Muscle layer of duodenum (tissue), 2 donors: ENCODE data around the gene UGT1A4.
"Not testable (repeated sequence)": the region's sequence is repeated elsewhere in the genome, so short reads cannot be mapped to it uniquely, and the experiment has no call there.

ENCODE experiments used
- H3K27ac ChIP-seq: one replicate; pipeline ENCODE4 v1.7.0; 2013; ENCODE audit warnings: mild to moderate bottlenecking, low read length
- H3K27me3 ChIP-seq: one replicate; pipeline ENCODE4 v1.7.0; 2013; ENCODE audit warnings: low read depth, mild to moderate bottlenecking, control low read depth, low read length
- H3K36me3 ChIP-seq, 2 donors: one replicate each; pipeline ENCODE4 v1.7.0; 2013; ENCODE audit warnings: low read length in 2 of 2, control low read depth in 1 of 2, mild to moderate bottlenecking in 1 of 2; ENCODE audit not compliant: insufficient read depth in 2 of 2, control insufficient read depth in 1 of 2
- H3K4me1 ChIP-seq, 2 donors: one replicate each; pipeline ENCODE4 v1.7.0; 2013; ENCODE audit warnings: low read length in 2 of 2, mild to moderate bottlenecking in 2 of 2, control low read depth in 1 of 2, moderate library complexity in 1 of 2; ENCODE audit not compliant: insufficient read depth in 2 of 2, control insufficient read depth in 1 of 2
- H3K4me3 ChIP-seq, 2 donors: one replicate each; pipeline ENCODE4 v1.7.0; 2013; ENCODE audit warnings: low read length in 2 of 2, low read depth in 1 of 2, mild to moderate bottlenecking in 1 of 2
- H3K9me3 ChIP-seq, 2 donors: one replicate each; pipeline ENCODE4 v1.7.0; 2013; ENCODE audit warnings: low read length in 2 of 2, control low read depth in 1 of 2, mild to moderate bottlenecking in 1 of 2; ENCODE audit not compliant: control insufficient read depth in 1 of 2
- donor health status: healthy.

Gene UGT1A4

DNA sequence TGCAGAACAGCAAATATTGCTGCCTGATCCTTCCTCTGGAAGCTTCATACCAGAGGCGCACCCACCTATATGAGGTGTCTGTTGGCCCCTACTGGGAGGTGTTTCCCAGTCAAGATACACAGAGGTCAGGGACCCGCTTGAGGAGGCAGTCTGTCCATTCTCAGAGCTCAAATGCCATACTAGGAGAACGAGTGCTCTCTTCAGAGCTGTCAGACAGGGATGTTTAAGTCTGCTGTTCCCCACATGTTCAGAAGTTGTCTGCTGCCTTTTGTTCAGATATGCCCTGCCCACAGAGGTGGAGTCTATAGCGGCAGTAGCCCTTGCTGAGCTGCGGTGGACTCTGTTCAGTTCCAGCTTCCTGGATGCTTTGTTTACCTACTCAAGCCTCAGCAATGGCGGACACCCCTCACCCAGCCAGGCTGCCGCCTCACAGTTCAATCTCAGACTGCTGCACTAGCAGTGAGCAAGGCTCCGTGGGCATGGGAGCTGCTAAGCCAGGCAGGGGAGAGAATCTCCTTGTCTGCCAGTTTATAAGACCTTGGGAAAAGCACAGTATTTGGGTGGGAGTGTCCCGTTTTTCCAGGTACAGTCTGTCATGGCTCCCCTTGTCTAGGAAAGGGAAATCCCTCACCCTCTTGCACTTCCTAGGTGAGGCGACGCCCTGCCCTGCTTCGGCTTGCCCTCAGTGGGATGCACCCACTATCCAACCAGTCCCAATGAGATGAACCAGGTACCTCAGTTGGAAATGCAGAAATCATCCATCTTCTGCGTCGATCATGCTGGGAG, 18.5 kb downstream of the UGT1A4 start:
- H3K27me3 ChIP-seq, H3K9me3 ChIP-seq, H3K36me3 ChIP-seq, H3K4me1 ChIP-seq, H3K4me3 ChIP-seq, H3K27ac ChIP-seq: not testable (repeated sequence)

DNA sequence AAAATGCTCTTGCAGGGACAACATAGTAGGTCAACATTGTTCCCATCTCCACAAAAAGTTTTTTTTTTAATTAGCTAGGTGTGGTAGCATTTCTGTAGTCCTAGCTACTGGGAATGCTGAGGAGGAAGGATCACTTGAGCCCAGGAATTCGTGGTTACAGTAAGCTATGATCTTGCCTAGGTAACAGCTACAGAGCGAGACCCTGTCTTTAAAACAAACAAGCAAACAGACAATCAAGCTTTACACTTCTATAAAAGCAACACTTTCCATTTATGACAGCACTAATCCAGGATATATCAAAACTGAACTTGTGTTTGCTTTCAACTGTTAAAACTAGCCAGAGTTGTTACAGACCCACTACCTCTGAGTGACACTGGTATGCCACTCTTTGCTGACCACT, 22.3 kb downstream of the UGT1A4 start:
- H3K9me3 ChIP-seq, result no peaks in the 10 kb centered on the region
- H3K27ac ChIP-seq, result no peak overlapping the region
- H3K36me3 ChIP-seq, result no peaks in the 10 kb centered on the region
- H3K4me1 ChIP-seq, result no peaks in the 10 kb centered on the region
- no peak overlapping the region for H3K4me3 ChIP-seq
- no peaks in the 10 kb centered on the region for H3K27me3 ChIP-seq

DNA sequence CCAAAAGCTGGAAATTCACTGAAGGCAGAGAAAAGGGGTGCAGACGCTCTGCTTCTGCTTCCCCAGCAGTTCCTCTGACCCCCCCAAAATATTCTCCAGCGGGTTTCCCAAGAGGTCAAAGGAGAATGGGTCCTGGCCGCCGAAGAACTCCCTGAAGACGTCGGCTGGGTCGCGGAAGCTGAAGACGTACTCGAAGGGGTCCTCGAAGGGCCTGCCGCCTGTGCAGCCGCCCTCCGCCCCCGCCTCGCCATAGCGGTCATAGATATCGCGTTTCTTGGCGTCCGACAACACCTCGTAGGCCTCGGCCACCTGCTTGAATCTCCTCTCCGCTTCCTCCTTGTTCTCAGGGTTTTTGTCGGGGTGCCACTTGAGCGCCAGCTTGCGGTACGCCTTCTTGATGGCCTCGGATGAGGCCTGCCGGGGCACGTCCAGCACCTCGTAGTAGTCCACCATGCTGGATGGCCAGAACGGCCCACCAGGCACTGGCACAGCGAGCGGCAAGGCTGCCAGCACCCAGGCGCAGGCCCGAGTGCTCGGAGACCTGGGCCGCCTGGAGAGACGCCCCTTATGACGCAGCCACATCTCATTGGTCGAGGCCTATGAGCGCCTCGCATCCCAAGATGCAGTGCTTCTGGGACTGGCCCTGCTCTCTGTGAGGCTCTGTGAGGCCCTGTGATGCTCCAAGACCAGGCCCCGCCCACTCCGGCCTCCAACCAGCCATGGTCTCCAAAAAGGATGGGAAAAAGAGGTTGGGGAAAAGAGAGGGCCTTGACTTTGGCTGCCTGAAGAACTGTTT, 25.1 kb downstream of the UGT1A4 start:
- Histone ChIP-seq H3K36me3 (no peaks in the 10 kb centered on the region), H3K27me3 (no peaks in the 10 kb centered on the region), H3K9me3 (no peaks in the 10 kb centered on the region), H3K27ac (no peak overlapping the region), H3K4me1 (no peaks in the 10 kb centered on the region), H3K4me3 (no peak overlapping the region)

DNA sequence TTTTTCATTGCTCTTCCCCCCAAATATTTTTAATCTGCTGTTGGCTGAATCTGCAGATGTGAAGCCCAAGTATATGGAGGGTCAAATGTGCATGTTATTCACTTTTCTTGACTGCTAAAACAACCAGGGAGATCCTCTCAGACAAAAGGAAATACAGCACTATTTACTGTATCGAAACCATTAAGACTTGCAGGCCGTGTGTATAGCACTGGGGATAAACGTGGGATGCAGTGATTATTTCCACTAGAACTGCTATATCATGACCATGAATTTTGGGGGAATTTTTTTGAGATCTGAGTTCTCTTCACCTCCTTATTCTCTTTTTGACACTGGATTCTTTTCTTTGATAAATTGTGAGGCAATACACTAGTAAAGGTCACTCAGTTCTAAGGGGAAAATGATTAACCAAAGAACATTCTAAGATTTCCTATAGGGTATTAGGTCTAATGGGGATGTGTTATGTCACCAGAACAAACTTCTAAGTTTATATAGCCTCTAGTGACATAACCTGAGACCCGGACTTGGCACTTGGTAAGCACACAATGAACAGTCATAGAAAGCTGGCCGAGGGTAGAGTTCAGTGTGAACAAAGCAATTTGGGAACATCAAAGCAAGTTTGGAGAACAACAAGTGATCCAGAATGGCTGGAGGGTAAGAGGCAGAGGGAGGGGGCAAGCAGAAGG, 26.7 kb downstream of the UGT1A4 start:
- H3K27ac ChIP-seq, result no peak overlapping the region
- no peaks in the 10 kb centered on the region for H3K27me3 ChIP-seq
- no peaks in the 10 kb centered on the region for H3K4me1 ChIP-seq
- H3K9me3 ChIP-seq, result no peaks in the 10 kb centered on the region
- H3K4me3 ChIP-seq, result no peak overlapping the region
- H3K36me3 ChIP-seq, result no peaks in the 10 kb centered on the region

DNA sequence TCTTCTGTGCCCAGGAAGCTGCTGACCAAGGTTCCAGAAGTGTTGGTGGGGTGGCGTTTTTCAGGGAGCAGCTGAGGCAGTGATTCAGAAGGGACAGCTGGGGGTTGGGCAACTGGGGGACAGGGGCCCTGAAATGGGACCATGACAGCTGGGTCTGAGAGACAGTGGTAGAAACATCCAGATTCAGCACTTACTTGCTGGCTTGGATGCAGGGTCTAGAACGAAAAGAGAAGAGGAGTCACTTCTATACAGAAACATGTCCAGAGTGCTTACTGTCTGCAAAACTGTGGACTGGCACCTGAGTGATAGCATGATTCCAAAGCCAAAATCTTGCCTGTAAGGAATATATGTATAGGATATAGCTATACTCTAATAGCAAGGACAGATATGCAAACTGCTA, 27.3 kb downstream of the UGT1A4 start:
- not testable (repeated sequence) for H3K36me3 ChIP-seq, H3K4me3 ChIP-seq, H3K27ac ChIP-seq, H3K27me3 ChIP-seq, H3K4me1 ChIP-seq, H3K9me3 ChIP-seq

DNA sequence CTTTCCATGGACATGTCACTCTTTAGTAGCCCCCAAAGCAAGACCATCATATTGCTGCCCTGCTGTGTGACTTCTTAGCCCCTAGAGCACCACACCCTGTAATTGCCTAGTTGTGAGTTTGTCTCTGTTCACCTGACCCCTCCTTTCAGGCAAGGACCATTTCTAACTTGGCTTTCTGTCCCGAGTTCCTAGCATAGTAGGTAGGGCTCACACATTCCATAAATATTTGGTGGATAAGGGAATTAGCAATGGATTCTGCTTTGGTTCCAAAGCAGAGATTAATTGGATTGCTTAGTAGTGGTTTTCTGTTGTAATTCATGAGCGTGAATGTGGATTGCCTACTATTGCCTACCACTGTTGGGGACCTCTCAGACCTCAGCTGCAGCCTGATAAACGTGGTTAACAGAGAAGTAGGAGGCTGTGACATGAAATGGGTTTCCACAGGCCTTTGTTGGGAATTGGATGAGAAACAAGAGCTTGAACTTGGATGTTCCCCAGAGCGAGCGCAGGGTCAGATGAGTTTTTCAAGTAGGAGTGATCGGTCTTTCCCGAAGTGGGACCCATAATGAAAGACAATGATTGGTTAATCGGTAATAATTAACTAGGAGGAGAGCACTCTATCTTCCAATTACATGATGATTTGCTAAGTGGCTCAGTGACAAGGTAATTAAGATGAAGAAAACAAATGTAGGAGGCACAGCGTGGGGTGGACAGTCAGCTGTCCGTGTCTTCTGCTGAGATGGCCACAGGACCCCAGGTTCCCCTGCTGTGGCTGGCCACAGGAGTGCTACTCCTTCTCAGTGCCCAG, 28.1 kb downstream of the UGT1A4 start:
- H3K27ac ChIP-seq, result no peak overlapping the region
- H3K4me1 ChIP-seq, result no peaks in the 10 kb centered on the region
- H3K36me3 ChIP-seq, result no peaks in the 10 kb centered on the region
- H3K9me3 ChIP-seq, result no peaks in the 10 kb centered on the region
- no peak overlapping the region for H3K4me3 ChIP-seq
- no peaks in the 10 kb centered on the region for H3K27me3 ChIP-seq

DNA sequence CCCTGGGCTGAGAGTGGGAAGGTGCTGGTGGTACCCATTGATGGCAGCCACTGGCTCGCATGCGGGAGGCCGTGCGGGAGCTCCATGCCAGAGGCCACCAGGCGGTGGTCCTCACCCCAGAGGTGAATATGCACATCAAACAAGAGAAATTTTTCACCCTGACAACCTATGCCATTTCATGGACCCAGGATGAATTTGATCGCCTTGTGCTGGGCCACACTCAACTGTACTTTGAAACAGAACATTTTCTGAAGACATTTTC, 28.7 kb downstream of the UGT1A4 start:
- H3K27me3 ChIP-seq, result no peaks in the 10 kb centered on the region
- H3K27ac ChIP-seq, result no peak overlapping the region
- H3K9me3 ChIP-seq, result no peaks in the 10 kb centered on the region
- H3K4me1 ChIP-seq, result no peaks in the 10 kb centered on the region
- H3K36me3 ChIP-seq, result no peaks in the 10 kb centered on the region
- no peak overlapping the region for H3K4me3 ChIP-seq

DNA sequence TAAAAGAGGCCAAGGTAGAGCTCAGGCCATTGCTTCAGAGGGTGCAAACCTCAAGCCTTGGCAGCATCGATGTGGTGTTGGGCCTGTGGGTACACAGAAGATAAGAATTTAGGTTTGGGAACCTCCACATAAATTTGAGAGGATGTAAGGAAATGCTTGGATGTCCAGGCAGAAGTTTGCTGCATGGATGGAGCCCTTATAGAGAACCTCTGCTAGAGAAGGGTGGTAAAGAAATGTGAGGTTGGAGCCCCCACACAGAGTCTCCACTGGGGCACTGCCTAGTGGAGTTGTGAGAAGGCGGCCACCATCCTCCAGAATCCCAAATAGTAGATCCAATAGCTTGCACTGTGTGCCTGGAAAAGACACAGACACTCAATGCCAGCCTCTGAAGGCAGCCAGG, 32.2 kb downstream of the UGT1A4 start:
- not testable (repeated sequence) for H3K36me3 ChIP-seq, H3K27ac ChIP-seq, H3K4me1 ChIP-seq

DNA sequence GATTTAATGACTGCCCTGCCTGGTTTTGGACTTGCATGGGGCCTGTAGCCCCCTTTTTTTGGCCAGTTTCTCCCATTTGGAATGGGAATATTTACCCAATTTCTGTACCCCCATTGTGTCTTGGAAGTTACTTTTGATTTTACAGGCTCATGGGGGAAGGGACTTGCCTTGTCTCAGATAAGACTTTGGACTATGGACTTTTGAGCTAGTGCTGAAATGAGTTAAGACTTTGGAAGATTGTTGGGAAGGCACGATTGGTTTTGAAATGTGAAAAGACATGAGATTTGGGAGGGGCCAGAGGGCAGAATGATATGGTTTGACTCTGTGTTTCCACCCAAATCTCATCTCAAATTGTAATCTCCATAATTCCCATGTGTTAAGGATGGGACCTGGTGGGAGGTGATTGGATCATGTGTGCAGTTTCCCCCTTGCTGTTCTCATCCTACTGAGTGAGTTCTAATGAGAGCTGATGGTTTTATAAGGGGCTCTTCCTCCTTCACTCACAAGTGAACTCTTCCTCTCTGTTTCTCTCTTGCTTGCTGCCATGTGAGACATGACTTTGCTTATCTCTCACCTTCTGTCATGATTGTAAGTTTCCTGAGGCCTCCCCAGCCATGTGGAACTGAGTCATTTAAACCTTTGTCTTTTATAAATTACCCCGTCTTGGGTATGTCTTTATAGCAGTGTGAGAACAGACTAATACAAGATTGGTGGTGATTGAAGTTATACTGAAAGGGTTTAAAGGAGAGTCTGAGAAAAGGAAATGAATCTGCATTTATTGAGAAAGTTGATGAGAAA, 32.9 kb downstream of the UGT1A4 start:
- H3K4me1 ChIP-seq, H3K9me3 ChIP-seq, H3K27ac ChIP-seq, H3K27me3 ChIP-seq, H3K36me3 ChIP-seq, H3K4me3 ChIP-seq: not testable (repeated sequence)

More for the DNA sequence above, 32.2 kb downstream of the UGT1A4 start:
- H3K27me3 ChIP-seq, H3K9me3 ChIP-seq, H3K4me3 ChIP-seq: not testable (repeated sequence)

DNA sequence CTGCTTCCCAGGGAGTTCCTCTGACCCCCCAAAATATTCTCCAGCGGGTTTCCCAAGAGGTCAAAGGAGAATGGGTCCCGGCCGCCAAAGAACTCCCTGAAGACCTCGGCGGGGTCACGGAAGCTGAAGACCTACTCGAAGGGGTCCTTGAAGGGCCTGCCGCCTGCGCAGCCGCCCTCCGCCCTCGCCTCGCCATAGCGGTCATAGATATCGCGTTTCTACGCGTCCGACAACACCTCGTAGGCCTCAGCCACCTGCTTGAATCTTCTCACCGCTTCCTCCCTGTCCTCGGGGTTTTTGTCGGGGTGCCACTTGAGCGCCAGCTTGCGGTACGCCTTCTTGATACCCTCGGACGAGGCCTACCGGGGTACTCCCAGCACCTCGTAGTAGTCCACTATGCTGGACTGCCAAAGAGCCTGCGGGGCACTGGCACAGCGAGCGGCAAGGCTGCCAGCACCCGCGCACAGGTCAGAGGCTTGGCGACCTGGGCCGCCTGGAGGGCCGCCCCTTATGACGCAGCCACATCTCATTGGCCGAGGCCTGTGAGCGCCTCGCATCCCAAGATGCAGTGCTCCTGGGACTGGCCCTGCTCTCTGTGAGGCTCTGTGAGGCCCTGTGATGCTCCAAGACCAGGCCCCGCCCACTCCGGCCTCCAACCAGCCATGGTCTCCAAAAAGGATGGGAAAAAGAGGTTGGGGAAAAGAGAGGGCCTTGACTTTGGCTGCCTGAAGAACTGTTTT, 36.5 kb downstream of the UGT1A4 start:
- H3K9me3 ChIP-seq, result no peaks in the 10 kb centered on the region
- no peak overlapping the region for H3K27ac ChIP-seq
- H3K36me3 ChIP-seq, result no peaks in the 10 kb centered on the region
- no peak overlapping the region for H3K4me3 ChIP-seq
- H3K27me3 ChIP-seq, result no peaks in the 10 kb centered on the region
- no peaks in the 10 kb centered on the region for H3K4me1 ChIP-seq
